ENCODE data around the gene RNF150. TPM values are rescaled to one million over a fixed set of nuclear protein-coding genes. Genes with fewer than 3 reads are reported as not detected.

RNF150 gene
- polyA plus RNA-seq, 3 donors = 0.21 TPM; not detected in 2

- 90% methylated on average over 6 of the region's 8 CpGs for WGBS (ENCODE audit: insufficient coverage)
- no peaks in the 10 kb centered on the region for H3K27me3 ChIP-seq (ENCODE audit: control insufficient read depth in 2 of 2, insufficient read depth in 2 of 2, low read length in 2 of 2)
- no peak overlapping the region for H3K4me2 ChIP-seq (replicated peaks; ENCODE audit: extremely low read depth, low read length, poor library complexity, severe bottlenecking)
- intact Hi-C loops (cut with micrococcal nuclease) = no loop called here
- no peak for TF ChIP-seq CTCF (IDR thresholded peaks at IDR 0.05)
- H3K9me3 ChIP-seq (replicated peaks in 1 of 2; ENCODE audit: control insufficient read depth in 1 of 2, insufficient read depth in 1 of 2, low read length in 2 of 2) = peaks cover 5 to 8% of the 10 kb centered on the region in 2 donors
- no peaks in the 10 kb centered on the region for H3K36me3 ChIP-seq (replicated peaks in 1 of 2; ENCODE audit: control insufficient read depth in 1 of 2, insufficient read depth in 2 of 2, low read length in 2 of 2)
- no peak for DNase-seq
- H3K4me3 Mint-ChIP-seq = no peak overlapping the region
- H3K36me3 Mint-ChIP-seq = no peaks in the 10 kb centered on the region
- H3K4me3 ChIP-seq (replicated peaks in 1 of 3; ENCODE audit: low read depth in 2 of 3, low read length in 3 of 3) = no peak overlapping the region
- no peak overlapping the region for H3K9ac ChIP-seq (ENCODE audit: insufficient read depth, low read length, poor library complexity, severe bottlenecking)
- no peaks in the 10 kb centered on the region for H3K4me1 ChIP-seq (ENCODE audit: control insufficient read depth in 1 of 2, insufficient read depth in 2 of 2, low read length in 2 of 2)
- H3K27ac Mint-ChIP-seq = no peak overlapping the region
- H3K79me2 ChIP-seq (ENCODE audit: insufficient read depth, low read length) = no peaks in the 10 kb centered on the region
- no peak overlapping the region for H3K27ac ChIP-seq (ENCODE audit: low read depth in 1 of 2, low read length in 2 of 2)
- H3K9me3 Mint-ChIP-seq = peaks cover 0 to 6% (median 5%) of the 10 kb centered on the region in 7 donors
- H3K27me3 Mint-ChIP-seq (ENCODE audit: low read depth in 3 of 3) = no peaks in the 10 kb centered on the region
- no peak overlapping the region for H2AFZ ChIP-seq (ENCODE audit: insufficient read depth, low read depth, low read length, poor library complexity, severe bottlenecking)
- H4K20me1 ChIP-seq (ENCODE audit: insufficient read depth, low read length) = no peaks in the 10 kb centered on the region
- no peaks in the 10 kb centered on the region for H3K4me1 Mint-ChIP-seq
Measured at GRCh38 chr4:141080668-141081067, 52.6 kb downstream of the RNF150 start.

GRCh38 chr4:141079393-141079930, 53.8 kb downstream of the RNF150 start:
- TF ChIP-seq CTCF (IDR thresholded peaks at IDR 0.05) = no peak
- H3K36me3 Mint-ChIP-seq = no peaks in the 10 kb centered on the region
- H3K4me3 Mint-ChIP-seq = no peak overlapping the region
- H3K9me3 ChIP-seq (replicated peaks in 1 of 2; ENCODE audit: control insufficient read depth in 1 of 2, insufficient read depth in 1 of 2, low read length in 2 of 2) = peaks cover 0 to 2% of the 10 kb centered on the region in 2 donors
- no peak overlapping the region for H3K9ac ChIP-seq (ENCODE audit: insufficient read depth, low read length, poor library complexity, severe bottlenecking)
- WGBS (ENCODE audit: insufficient coverage) = 94% methylated on average over 2 of the region's 3 CpGs
- no peak overlapping the region for H3K4me2 ChIP-seq (replicated peaks; ENCODE audit: extremely low read depth, low read length, poor library complexity, severe bottlenecking)
- no peaks in the 10 kb centered on the region for H3K27me3 ChIP-seq (ENCODE audit: control insufficient read depth in 2 of 2, insufficient read depth in 2 of 2, low read length in 2 of 2)
- no peaks in the 10 kb centered on the region for H3K9me3 Mint-ChIP-seq
- no peak overlapping the region for H3K4me3 ChIP-seq (replicated peaks in 1 of 3; ENCODE audit: low read depth in 2 of 3, low read length in 3 of 3)
- H3K4me1 ChIP-seq (ENCODE audit: control insufficient read depth in 1 of 2, insufficient read depth in 2 of 2, low read length in 2 of 2) = no peaks in the 10 kb centered on the region
- intact Hi-C loops (cut with micrococcal nuclease) = no loop called here
- no peaks in the 10 kb centered on the region for H3K4me1 Mint-ChIP-seq
- no peak overlapping the region for H3K27ac ChIP-seq (ENCODE audit: low read depth in 1 of 2, low read length in 2 of 2)
- no peaks in the 10 kb centered on the region for H3K79me2 ChIP-seq (ENCODE audit: insufficient read depth, low read length)
- no peak overlapping the region for H3K27ac Mint-ChIP-seq
- H4K20me1 ChIP-seq (ENCODE audit: insufficient read depth, low read length) = no peaks in the 10 kb centered on the region
- H3K27me3 Mint-ChIP-seq (ENCODE audit: low read depth in 3 of 3) = no peaks in the 10 kb centered on the region
- no peak overlapping the region for H2AFZ ChIP-seq (ENCODE audit: insufficient read depth, low read depth, low read length, poor library complexity, severe bottlenecking)
- DNase-seq = no peak
- H3K36me3 ChIP-seq (replicated peaks in 1 of 2; ENCODE audit: control insufficient read depth in 1 of 2, insufficient read depth in 2 of 2, low read length in 2 of 2) = no peaks in the 10 kb centered on the region

Data from CD14-positive monocyte (primary cell).